ENCODE measurements around the gene AP3S2.
"Not testable (repeated sequence)": the region's sequence is repeated elsewhere in the genome, so short reads cannot be mapped to it uniquely, and the experiment has no call there.

AP3S2 gene

DNA sequence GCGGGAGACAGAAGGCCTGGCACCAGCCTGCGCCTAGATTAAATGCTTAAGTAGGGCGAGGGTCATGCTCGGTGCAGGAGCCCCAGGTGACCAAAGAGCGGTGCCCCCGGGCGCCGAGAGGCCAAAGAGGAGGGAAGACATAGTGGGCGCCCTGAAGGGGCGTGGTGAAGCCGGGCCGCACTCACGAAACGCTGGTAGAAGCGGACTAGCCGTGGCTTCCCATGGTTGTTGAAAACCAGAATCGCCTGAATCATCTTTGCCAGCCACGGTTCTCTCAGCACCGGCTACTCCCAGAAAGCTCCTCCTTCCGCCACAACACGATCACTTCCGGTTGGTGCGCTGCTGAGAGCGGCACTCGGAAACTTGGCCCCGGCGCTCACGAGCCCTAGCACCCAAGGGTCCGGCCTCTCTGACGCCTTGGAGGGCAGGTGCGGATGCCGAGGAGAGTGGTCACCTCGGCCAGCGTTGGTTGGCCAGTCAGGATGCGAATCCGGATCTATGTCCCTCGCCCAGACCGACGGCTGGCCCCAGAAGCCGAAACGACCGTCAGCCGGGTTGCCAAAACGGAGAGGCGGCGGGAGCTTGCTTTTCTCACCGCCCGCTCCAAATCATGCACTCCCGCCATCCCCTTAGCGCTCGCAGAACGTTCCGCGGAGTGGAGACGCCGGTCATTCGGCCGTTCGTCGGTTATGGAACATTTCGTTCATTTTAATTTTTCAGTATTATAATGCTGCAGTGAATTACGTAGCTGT lies at the start of gene AP3S2:
Gene AP3S2, minus strand, starts transcription at position 299 of the 752 bp plus-strand sequence. Its CDS starts 45 bp downstream, at position 254.
- peak; percentile 95 for DNase-seq

DNA sequence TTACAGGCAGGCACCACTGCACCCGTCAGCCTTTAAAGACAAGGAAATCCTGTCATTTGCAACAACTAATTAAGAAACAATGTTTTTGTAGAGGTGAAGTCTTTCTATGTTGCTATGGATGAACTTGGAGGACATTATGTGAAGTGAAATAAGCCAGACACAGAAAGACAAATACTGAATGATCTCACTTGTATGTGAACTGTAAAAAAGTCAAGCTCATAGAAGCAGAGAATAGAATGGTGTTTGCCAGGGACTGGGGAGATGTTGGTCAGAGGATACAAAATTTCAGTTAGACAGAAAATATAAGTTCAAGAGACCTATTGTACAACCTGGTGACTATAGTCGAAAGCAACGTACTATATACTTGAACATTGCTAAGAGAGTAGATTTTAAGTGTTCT lies 46.1 kb upstream of the AP3S2 start:
- DNase-seq, result no peak

DNA sequence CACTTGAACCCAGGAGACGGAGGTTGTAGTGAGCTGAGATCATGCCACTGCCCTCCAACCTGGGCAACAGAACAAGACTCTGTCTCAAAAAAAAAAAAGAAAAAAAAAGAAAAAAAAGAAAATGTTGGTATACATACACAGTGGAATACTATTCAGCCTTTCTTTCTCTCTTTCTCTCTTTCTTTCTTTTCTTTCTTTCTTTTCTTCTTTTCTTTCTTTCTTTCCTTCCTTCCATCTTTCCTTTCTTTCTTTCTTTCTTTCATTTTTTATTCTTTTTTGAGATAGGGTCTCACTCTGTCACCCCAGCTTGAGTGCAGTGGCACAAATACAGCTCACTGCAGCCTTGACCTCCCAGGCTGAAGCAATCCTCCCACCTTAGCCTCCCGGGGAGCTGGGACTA lies 45.6 kb upstream of the AP3S2 start:
- not testable (repeated sequence) for DNase-seq

DNA sequence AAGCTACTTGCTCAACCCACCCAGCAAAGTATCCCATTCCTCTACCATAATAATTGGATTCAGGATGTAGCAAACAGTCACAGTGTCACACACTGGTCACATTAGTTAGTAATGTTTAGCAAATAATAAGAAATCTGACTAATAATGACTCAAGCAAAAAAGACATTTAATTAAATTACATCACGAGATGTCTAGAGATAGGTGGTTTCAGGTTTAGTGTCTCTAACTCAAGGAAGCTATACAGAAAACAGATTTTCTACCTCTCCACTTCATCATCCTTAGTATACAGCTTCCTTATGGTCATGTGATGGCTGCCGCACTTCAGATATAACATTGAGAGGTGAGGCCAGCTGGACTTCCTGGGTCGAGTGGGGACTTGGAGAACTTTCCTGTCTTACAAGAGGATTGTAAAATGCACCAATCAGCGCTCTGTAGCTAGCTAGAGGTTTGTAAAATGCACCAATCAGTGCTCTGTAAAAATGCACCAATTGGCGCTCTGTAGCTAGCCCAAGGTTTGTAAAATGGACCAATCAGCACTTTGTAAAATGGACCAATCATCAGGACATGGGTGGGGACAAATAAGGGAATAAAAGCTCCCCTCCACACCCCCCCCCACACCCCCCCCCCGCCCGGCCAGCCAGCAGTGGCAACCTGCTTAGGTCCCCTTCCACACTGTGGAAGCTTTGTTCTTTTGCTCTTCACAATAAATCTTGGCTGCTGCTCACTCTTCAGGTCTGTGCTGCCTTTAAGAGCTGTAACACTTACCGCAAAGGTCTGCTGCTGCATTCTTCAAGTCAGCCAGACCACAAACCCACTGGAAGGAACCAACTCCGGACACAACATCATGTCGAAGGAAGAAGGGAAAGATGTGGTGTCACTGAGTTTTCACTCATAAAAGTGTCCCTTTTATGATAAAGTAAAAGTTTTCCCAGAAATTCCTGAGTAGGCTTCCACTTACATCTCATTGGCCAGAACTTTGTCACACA lies 43.9 kb upstream of the AP3S2 start:
- DNase-seq, result no peak

DNA sequence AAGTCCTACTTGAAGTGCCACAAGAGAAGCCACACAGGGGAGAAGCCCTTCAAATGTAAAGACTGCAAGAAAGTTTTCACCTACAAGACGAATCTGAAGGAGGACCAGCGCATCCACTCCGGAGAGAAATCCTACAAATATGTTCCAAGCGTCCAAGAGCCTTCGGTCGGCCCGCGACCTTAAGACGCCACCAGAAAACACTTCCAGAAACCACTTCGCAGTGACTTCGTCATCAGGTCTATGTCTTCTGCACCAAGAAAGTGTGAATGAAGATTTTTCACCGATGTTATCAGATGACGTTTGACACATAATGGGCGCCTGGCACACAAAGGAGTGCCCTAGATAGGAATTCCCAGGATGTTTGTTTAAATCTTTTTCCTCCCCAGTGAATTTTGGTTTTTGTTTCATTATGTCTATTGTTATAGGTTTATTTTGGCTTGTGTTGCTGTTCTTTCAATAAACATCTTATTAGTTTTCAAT lies 43.0 kb upstream of the AP3S2 start:
- no peak for DNase-seq

DNA sequence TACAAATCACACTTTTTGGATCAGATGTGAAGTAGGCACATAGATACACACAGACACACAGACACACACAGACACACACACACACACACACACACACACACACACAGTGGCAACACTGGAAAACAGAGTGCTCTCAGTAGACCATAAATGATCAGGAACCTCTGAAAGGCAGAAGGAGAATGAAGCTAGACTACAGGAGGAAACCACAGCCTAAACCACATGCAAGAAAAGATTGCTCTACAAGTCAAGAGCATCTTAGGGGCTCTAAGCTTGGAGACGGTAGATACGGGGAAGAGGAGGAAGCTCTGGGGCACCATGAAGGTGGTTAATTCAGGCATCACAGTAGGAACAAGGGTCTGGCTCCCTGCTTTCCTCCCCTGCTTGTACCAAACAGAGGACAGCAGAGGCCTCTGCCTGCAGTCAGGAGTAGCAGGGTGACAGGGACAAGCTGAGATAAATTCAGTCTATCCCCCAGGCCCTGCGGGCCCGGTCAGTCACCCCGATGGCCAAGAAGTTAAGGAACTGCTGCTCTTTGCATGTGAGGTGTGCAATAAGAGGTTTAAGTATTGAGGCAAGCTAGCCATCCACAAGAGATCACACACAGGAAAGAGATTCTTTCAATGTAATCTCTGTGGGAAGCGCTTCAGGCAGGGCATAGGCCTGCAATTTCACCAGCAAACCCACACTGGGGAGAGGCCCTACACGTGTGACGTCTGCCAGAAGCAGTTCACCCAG lies 42.4 kb upstream of the AP3S2 start:
- DNase-seq, result peak; percentile 12

DNA sequence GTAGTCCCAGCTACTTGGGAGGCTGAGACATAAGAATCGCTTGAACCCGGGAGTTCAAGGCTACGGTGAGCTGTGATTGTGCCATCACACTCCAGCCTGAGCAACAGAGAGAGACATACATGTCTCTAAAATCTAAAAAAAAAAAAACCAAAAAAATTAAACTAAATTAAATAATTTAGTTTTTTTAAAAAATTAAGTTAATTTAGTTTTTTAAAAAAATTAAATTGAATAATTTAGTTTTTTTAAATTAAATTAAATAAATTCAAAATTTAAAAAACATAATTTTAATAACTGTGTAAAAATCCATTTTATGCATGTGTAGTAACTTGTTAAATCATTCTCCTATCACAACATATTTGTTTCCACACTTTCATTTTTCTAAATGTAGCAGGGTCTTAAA lies 39.1 kb upstream of the AP3S2 start:
- DNase-seq, result no peak

DNA sequence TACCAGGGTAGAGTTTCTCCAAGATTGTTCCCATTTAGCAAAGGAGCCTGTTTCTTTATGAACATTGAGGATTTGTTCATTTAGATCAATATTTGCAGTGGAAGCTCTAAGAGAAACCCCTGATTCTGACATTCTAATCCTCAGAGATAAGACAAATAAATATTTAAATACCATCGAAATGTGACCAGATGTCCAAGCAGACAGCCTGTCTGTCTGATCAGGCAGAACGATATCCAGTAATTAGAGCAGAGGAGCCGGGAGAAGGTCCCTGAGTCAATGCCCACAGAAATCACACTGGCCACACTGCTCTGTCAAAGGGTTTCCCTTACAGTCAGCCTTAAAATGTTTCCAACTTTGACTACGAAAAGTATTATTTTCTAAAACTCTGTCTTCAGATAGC lies 34.6 kb upstream of the AP3S2 start:
- no peak for DNase-seq

DNA sequence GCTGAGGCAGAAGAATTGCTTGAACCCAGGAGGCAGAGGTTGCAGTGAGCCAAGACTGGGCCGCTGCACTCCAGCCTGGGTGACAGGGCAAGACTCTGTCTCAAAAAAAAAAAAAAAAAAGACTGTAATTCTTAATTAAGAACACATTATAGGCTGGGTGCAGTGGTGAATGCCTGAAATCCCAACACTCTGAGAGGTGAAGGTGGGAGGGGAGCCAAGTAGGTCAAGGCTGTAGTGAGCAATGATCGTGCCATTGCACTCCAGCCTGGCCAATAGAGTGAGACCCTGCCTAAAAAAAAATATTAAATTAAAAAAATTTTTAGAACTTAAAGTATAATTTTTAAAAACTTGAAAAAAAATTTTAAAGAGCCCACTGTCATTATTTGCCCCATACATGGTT lies 32.4 kb upstream of the AP3S2 start:
- no peak for DNase-seq

DNA sequence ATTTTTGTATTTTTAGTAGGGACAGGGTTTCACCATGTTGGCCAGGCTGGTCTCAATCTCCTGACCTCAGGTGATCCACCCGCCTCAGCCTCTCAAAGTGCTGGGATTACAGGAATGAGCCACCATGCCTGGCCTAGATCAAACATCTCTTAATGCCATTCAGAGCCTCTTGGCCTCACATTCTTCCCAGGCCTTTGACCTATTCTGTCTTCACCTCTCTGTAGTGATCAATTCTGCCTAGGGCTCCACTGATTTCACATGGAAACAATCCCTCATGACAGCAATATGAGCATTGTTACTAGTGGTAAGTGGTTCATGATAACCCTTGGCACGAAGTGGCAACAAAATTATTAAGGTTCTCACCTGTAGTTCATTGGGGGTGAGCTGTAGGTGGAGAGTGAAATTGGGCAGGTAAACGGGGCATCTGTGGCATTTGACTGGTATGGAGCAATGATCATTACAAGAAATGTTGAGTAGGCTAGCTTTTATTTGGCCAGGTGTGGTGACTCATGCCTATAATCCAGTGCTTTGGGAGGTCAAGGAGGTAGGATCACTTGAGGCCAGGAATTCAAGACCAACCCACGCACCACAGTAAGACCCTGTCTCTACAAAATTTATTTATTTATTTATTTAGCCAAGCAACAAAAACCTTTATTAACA lies 23.8 kb upstream of the AP3S2 start:
- no peak for DNase-seq

DNA sequence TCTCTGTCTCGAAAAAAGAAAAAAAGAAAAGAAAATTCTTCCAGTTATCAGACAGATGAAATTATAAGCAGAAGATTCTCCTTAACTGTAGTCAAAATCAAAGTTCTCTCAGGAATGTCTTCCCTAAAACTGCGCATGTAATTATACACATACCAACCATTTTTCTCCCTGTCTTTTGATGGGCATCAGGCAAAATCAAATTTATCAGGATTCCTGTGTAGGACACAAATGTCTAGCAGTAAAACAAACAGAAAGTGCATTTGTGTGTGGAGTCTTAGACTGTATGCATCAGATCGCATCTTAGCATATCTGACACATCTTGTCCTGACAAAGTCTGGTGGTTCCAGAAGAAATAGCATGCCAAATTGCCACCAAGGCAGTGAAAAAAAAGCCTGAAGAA lies 22.9 kb upstream of the AP3S2 start:
- no peak for DNase-seq

DNA sequence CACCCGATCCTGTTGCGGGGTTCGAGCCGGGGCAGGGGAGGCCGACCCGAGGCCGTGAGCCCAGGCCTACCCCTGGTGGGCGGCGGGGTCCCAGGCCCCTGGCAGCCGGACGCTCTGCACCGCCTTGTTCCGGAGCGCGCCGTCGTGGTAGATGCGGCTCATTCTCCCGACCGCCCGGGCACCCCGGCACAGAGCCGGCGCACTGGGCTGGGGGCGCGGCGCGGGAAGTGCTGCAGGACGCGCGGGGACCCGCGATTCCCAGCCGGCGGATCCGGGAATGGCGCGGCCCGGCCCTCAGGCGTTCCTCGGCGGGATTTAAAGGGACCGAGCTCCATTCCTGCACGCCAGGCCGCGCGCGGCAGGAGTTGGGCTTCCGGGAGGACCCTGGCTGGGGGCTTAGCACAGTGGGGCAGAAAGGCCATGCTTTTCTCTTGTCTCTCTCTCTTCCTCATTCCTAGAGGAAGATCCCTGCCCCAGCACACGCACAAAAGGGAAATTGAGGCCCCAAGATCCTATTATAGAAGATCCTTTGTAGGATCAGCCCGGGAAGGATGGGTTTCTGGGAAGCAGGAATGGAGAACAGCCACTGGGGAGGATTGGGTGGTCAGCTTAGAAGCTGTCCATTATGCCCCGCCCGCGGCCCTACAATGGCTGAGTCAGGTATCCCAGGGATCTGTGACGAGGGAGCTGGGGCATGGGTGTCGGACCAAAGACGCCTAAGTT lies 19.0 kb upstream of the AP3S2 start, which contains the start of gene ARPIN:
Gene ARPIN, minus strand, starts transcription at position 279 of the 723 bp plus-strand sequence. Its CDS starts 117 bp downstream, at position 162.
- no peak for DNase-seq

DNA sequence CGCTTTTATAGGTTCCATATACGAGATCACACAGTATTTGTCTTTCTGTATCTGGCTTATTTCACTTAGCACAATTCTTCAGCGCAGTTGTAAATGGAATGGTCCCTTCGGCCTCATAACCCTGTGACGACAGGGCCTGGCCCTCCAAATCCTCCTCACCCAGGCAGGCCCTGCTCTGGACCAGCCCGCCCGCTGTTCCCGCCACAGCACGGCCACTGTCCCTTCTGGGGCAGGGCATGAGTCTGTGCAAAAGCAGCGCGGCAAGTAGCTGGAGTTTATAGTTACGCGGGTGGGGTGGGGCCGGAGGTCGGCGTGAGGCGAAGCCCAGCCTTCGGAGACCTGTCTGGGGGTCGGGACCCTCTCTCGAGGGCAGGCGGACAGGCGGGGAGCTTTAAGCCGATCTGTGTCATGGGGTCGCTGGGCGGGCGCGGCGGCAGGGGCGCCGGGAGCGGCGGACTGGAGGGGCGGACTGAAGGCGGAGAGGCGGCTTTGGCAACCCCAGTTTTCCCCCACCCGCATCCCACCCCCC lies 18.4 kb upstream of the AP3S2 start:
- no peak for DNase-seq

DNA sequence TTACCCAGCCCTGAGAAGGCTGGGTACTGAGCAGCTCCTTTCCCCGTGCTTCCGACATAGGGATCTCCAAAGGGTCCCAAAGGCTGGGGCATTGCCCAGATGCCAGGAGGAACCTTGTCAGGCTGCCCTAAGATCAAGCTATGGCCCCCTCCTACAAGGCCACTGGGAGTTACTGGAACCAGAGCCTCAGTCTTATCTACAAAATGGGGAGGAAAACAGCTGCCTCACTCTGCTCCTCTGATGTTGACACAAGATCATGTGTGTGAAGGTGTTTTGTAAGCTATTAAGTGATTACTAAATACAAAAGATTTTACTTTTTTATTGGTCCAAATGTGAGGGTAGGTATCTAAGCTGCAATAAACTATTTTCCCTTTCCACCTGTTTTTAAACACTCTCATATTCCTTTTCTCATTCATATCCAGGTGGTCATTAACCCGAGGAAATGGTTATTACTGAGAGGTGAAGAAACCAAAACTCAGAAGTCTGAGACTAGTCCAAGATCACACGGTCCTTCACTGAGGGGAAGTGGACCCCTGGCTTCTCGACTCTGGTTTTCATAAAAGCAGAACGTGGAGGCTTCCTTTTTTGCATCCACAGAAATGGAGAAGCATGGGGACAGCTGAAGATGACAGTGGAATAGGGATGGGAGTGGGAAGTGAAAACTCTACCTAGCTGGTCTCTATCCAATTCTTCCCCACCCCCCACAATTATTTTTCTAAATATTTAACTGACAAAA lies 17.3 kb upstream of the AP3S2 start:
- DNase-seq, result no peak

DNA sequence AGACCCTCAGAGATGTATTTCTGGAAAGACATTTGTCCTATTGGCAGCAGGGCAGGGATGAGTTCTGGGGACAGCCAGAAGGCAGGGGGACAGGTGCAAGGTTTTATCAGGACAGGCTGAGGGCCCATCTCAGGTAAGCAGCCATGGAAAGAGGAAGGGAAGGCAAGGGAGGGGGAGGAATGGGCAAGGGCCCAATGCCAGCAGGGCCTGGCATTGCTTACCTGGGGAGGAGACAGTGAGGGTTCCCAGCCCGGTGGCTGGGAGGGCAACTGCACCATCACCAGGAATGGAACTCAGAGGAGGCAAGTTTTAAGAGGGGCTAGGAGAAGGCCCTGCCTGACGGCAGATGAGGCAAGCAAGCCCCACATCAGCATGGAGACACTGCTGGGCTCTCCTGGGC lies 15.8 kb upstream of the AP3S2 start:
- DNase-seq, result no peak

DNA sequence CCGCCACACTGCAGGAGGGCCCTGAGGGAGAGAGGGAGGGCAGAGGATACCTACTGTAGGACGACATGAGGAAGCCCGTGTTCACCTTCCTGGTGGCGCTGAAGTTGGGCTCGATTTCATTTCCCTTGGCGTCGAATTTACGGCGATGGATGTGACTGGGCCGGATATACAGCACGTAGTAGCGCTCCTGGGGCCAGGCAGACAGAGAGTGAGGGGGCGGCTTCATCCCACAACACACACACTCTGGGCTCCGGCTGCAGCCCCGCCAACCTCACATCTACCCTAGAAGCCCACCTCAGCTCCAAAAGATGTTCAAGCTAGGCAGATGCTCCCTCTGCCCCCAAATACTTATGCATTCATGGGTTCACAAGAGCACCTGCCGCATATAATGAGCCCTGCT lies 14.4 kb upstream of the AP3S2 start:
- no peak for DNase-seq

DNA sequence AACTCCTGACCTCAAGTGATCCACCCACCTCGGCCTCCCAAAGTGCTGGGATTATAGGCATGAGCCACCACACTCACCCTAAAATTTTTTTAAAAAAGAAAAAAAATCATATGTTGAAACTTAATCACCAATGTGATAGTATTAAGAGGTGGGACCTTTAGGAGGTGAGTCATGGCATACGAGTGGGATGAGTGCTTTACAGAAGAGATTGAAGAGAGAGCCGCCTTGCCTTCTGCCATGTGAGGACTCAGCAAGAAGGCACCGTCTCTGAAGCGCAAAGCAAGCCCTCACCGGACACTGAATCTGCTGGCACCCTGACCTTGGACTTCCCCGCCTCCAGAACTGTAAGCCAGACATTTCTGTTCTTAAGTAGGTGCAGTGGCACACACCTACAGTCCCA lies 13.5 kb upstream of the AP3S2 start:
- no peak for DNase-seq

DNA sequence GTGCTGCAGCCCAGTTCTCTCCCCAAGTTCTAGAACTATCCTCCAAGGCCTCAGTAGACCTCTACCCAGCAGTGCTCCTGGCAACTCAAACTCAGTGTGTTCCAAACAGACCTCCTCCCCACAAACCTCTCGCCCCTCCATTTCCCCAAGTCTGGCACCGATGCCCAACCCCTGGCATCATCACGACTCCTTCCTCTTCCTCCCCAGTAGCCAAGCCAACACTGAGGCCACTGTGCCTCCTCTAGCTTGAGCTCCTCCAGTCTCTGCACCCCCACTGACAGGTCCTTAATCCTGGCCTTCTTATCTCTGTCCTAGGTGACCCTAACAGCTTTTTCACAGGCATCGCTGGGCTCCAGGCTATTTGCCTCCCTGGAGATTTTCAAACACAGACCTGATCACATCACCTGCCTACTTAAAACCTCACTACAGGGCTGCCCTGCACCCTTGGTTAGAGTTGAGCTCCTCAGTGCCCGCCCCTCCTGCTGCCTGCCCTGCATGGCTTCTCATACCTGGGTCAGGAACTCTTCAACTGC lies 12.1 kb upstream of the AP3S2 start:
- DNase-seq, result no peak

DNA sequence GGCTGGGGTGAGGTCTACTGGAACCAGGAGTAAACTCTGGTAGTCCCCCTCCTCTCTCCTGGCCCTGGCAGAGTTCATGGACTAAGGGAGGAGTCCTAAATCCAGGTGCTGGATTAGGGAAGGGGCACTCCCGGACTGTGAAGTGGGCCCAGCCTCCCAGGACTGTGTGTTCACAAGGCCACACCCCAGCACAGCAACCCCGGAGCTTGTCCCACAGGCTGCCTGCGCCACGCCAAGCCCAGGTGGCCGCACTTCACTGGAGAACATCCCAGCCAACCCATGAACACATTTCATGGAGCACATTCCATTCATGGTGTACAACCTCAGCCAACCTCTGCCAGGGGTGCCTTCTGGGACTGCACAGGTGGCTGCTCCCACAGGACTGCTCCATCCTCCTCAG lies 10.7 kb upstream of the AP3S2 start:
- no peak for DNase-seq

DNA sequence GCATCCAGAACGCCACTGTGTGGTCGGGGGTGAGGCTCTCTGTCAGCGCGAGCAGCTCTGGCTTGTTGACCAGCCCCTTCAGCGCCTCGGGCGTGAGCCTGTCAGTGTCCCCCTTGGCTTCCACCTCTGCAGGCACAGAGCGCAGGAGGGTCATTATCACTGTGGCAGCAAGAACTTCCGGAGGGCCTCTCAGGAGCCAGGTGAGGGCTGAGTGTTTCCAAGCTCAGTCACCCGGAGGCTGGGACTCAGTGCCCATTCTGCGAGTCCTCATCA lies 10.0 kb upstream of the AP3S2 start:
- no peak for DNase-seq
